ENCODE data around the gene MBNL2. TPM values are rescaled to one million over a fixed set of nuclear protein-coding genes. Genes with fewer than 3 reads are reported as not detected.

MBNL2 gene
- total and polyA plus RNA-seq, 10 of the 15 experiments (the other 5 are each of a cell fraction or from before 2014, with no cell fraction given) = 1.6 to 9.7 (median 6.7) TPM

GRCh38 chr13:97436845-97437244 lies 214.7 kb downstream of the MBNL2 start (continued):
- no peak for TF ChIP-seq BCL3 (IDR thresholded peaks at IDR 0.05; ENCODE audit: borderline replicate concordance, insufficient read depth, low read depth, low read length, poor library complexity, severe bottlenecking)
- no peak for TF ChIP-seq ZZZ3 (IDR thresholded peaks at IDR 0.05; ENCODE audit: control insufficient read depth, insufficient read length, low read depth)
- no peak for TF ChIP-seq SREBF2 (IDR thresholded peaks at IDR 0.05; ENCODE audit: low read length)

- Histone ChIP-seq H3K79me2 (ENCODE audit: control insufficient read depth, insufficient read depth, low read length) (peaks cover 64% of the 10 kb centered on the region), H3K27ac (ENCODE audit: control insufficient read depth, insufficient read depth) (peak overlapping the region; percentile 42; the same call in 1 of the 2 replicates), H3K27me3 (replicated peaks in 1 of 2; ENCODE audit: control insufficient read depth in 2 of 2, insufficient read depth in 2 of 2, low read length in 1 of 2) (no peaks in the 10 kb centered on the region), H3K36me3 (ENCODE audit: control insufficient read depth in 2 of 2, insufficient read depth in 2 of 2, low read length in 1 of 2) (0 out of 4 replicates have a peak, but pooled peaks cover 0 to 4% of the 10 kb centered on the region in 2 experiments), H4K20me1 (ENCODE audit: control insufficient read depth, insufficient read depth) (no peaks in the 10 kb centered on the region), H3K9me3 (replicated peaks; ENCODE audit: control insufficient read depth, insufficient read depth, low read length) (no peaks in the 10 kb centered on the region), H3K4me3 (peak overlapping the region; percentile 43), H3K4me1 (ENCODE audit: control insufficient read depth, insufficient read depth, low read length) (peaks cover 6% of the 10 kb centered on the region), H3K9ac (ENCODE audit: control insufficient read depth, insufficient read depth, low read length) (no peak overlapping the region), H3K4me2 (ENCODE audit: control insufficient read depth, insufficient read depth) (peak overlapping the region; percentile 77), H2AFZ (ENCODE audit: control insufficient read depth, low read depth, low read length) (no peak overlapping the region)
- TF ChIP-seq MTA3 (IDR thresholded peaks at IDR 0.05; ENCODE audit: borderline replicate concordance, low read length) (no peak), ATF3 (IDR thresholded peaks at IDR 0.05; ENCODE audit: borderline replicate concordance, extremely low read depth, low read depth, low read length) (no peak), ZBED1 (IDR thresholded peaks at IDR 0.05; ENCODE audit: borderline replicate concordance) (no peak), E2F8 (IDR thresholded peaks at IDR 0.05; ENCODE audit: low read depth, partially characterized antibody) (no peak), RFX5 (IDR thresholded peaks at IDR 0.05; ENCODE audit: low read depth, low read length) (no peak), ETV6 (conservative IDR thresholded peaks at IDR 0.05 in 1 of 2, IDR thresholded peaks at IDR 0.05 in 1 of 2; ENCODE audit: borderline replicate concordance in 1 of 2, low read depth in 1 of 2) (no peak), GABPA (IDR thresholded peaks at IDR 0.05; ENCODE audit: low read depth) (no peak), ZNF24 (IDR thresholded peaks at IDR 0.05) (peak; percentile 80; the same call in 1 of the 2 replicates), JUNB (IDR thresholded peaks at IDR 0.05) (peak; percentile 41; the same call in 1 of the 2 replicates), YY1 (IDR thresholded peaks at IDR 0.05; ENCODE audit: low read depth, low read length) (no peak), TARDBP (IDR thresholded peaks at IDR 0.05; ENCODE audit: borderline replicate concordance) (no peak), CHD4 (IDR thresholded peaks at IDR 0.05) (no peak), PAX5 (IDR thresholded peaks at IDR 0.05; ENCODE audit: borderline replicate concordance, low read depth, low read length) (no peak)
- no TSS peak for BruUV-seq (replicated peaks)
- no peak for ATAC-seq
- no peak for DNase-seq (ENCODE audit: low read depth, low spot score)
- ChIA-PET RAD21 (ENCODE audit: unreplicated experiment) (interaction anchor here (1.8 to 10.4 kb wide), 3 partner anchors 11 to 22 kb away, joined by 7 to 179 read pairs (median 9); no protein-coding TSS in a partner anchor), SMC1A (ENCODE audit: uncharacterized antibody, unreplicated experiment) (interaction anchor here (0.6 to 12.0 kb wide), 8 partner anchors 8 to 328 kb away, joined by 3 to 165 read pairs (median 4); no protein-coding TSS in a partner anchor), POLR2A (interaction anchor here (1.3 to 9.1 kb wide), 4 partner anchors 12 to 212 kb away, joined by 4 to 108 read pairs (median 42); no protein-coding TSS in a partner anchor), CTCF (interaction anchor here (0.9 to 3.9 kb wide), 4 partner anchors 11 to 136 kb away, joined by 3 to 25 read pairs (median 5); no protein-coding TSS in a partner anchor)
- FAIRE-seq = no peak
- in situ Hi-C loops (cut with MboI) (loop anchor here (25.0 kb wide), 2 partner anchors 1125 to 1750 kb away; partner anchors contain the start of gene DNAJC3), intact Hi-C loops (cut with micrococcal nuclease; ENCODE audit: unreplicated experiment) (loop anchor here (5.0 to 10.0 kb wide), 2 partner anchors 130 to 537 kb away; no protein-coding TSS in a partner anchor)
- 0% methylated on average over 2 of the region's 2 CpGs for WGBS (ENCODE audit: insufficient coverage, insufficient replicate concordance, low lambda C conversion rate, missing lambda C conversion rate)
Measured at GRCh38 chr13:97437729-97438128, 215.6 kb downstream of the MBNL2 start.

All from GM12878 (cell line).